ENCODE measurements around the gene ISG20. TPM values are rescaled to one million over a fixed set of nuclear protein-coding genes. Genes with fewer than 3 reads are reported as not detected.

ISG20 gene
- total RNA-seq, 1 experiment from 2014 or later = 6.4 TPM

DNA sequence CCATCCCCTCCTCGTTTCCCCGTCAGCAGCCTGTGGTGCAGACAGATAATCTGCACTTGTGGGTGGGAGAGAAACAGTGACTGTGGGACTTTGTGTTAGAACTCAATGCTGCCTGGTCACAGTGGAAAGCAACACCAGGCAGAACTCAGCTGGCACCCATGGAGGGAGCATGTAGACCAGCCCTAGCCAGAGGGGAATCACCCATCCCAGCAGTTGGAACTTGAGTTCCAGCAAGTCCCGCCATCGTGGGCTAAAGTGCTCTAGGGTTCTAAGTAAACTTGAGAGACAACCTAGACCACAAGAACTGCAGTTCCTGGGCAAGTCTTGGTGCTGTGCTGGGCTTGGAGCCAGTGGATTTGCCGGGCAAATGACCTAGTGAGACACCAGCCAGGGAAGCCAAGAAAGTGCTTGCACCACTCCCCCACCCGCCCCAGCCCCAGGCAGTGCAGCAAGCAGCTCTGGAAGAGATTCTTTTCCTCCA, 24.4 kb downstream of the ISG20 start:
- DNase-seq = no peak
- H3K4me1 ChIP-seq = no peaks in the 10 kb centered on the region
- no peaks in the 10 kb centered on the region for H3K9me3 ChIP-seq
- H3K36me3 ChIP-seq (ENCODE audit: control insufficient read depth, insufficient read depth, low read length) = no peaks in the 10 kb centered on the region
- Mint-ChIP-seq H3K27ac (ENCODE audit: unreplicated experiment) (no peak overlapping the region), H3K36me3 (ENCODE audit: insufficient read depth, unreplicated experiment) (no peaks in the 10 kb centered on the region), H3K9me3 (ENCODE audit: unreplicated experiment) (no peaks in the 10 kb centered on the region), H3K4me3 (ENCODE audit: unreplicated experiment) (no peak overlapping the region), H3K4me1 (ENCODE audit: low read depth, unreplicated experiment) (no peaks in the 10 kb centered on the region), H3K27me3 (ENCODE audit: insufficient read depth, unreplicated experiment) (peaks cover 3% of the 10 kb centered on the region)
- ChIA-PET POLR2A (interaction anchor here (0.7 kb wide), 1 partner anchor 42 kb away, joined by 3 read pairs; the partner anchor contains the start of gene AEN), CTCF (interaction anchor here (1.7 kb wide), 1 partner anchor 39 kb away, joined by 6 read pairs; no protein-coding TSS in a partner anchor)
- no peaks in the 10 kb centered on the region for H3K27me3 ChIP-seq (replicated peaks; ENCODE audit: control insufficient read depth, insufficient read depth, low read length)
- intact Hi-C loops (cut with micrococcal nuclease; ENCODE audit: unreplicated experiment) = no loop called here
- H3K4me3 ChIP-seq (ENCODE audit: low read depth, low read length) = no peak overlapping the region
- TF ChIP-seq CTCF (IDR thresholded peaks at IDR 0.05; ENCODE audit: insufficient read depth in 1 of 2, low read depth in 1 of 2, low read length in 1 of 2, severe bottlenecking in 1 of 2, unreplicated experiment in 1 of 2) = no peak
- no TSS peak for BruUV-seq (replicated peaks)

GRCh38 chr15:88664151-88664778, 25.4 kb downstream of the ISG20 start:
- Mint-ChIP-seq H3K36me3 (ENCODE audit: insufficient read depth, unreplicated experiment) (no peaks in the 10 kb centered on the region), H3K4me1 (ENCODE audit: low read depth, unreplicated experiment) (no peaks in the 10 kb centered on the region), H3K9me3 (ENCODE audit: unreplicated experiment) (no peaks in the 10 kb centered on the region), H3K27me3 (ENCODE audit: insufficient read depth, unreplicated experiment) (peaks cover 9% of the 10 kb centered on the region), H3K27ac (ENCODE audit: unreplicated experiment) (no peak overlapping the region), H3K4me3 (ENCODE audit: unreplicated experiment) (no peak overlapping the region)
- Histone ChIP-seq H3K4me1 (no peaks in the 10 kb centered on the region), H3K27me3 (replicated peaks; ENCODE audit: control insufficient read depth, insufficient read depth, low read length) (no peaks in the 10 kb centered on the region), H3K4me3 (ENCODE audit: low read depth, low read length) (no peak overlapping the region), H3K36me3 (ENCODE audit: control insufficient read depth, insufficient read depth, low read length) (no peaks in the 10 kb centered on the region), H3K9me3 (no peaks in the 10 kb centered on the region)
- DNase-seq = no peak
- ChIA-PET CTCF (interaction anchor here (1.0 to 1.7 kb wide), 2 partner anchors 25 to 40 kb away, joined by 3 to 6 read pairs; partner anchors contain the start of gene ISG20), POLR2A (no interaction called here)
- intact Hi-C loops (cut with micrococcal nuclease; ENCODE audit: unreplicated experiment) = no loop called here
- no TSS peak for BruUV-seq (replicated peaks)
- no peak for TF ChIP-seq CTCF (IDR thresholded peaks at IDR 0.05; ENCODE audit: insufficient read depth in 1 of 2, low read depth in 1 of 2, low read length in 1 of 2, severe bottlenecking in 1 of 2, unreplicated experiment in 1 of 2)

- no peaks in the 10 kb centered on the region; the same call in 1 of the 2 replicates for H3K9me3 ChIP-seq
- H3K4me3 ChIP-seq (ENCODE audit: low read depth, low read length) = no peak overlapping the region
- Mint-ChIP-seq H3K36me3 (ENCODE audit: insufficient read depth, unreplicated experiment) (no peaks in the 10 kb centered on the region), H3K27ac (ENCODE audit: unreplicated experiment) (no peak overlapping the region), H3K9me3 (ENCODE audit: unreplicated experiment) (no peaks in the 10 kb centered on the region), H3K4me1 (ENCODE audit: low read depth, unreplicated experiment) (no peaks in the 10 kb centered on the region), H3K4me3 (ENCODE audit: unreplicated experiment) (no peak overlapping the region), H3K27me3 (ENCODE audit: insufficient read depth, unreplicated experiment) (peaks cover 27% of the 10 kb centered on the region)
- no peak for TF ChIP-seq CTCF (IDR thresholded peaks at IDR 0.05; ENCODE audit: insufficient read depth in 1 of 2, low read depth in 1 of 2, low read length in 1 of 2, severe bottlenecking in 1 of 2, unreplicated experiment in 1 of 2)
- POLR2A ChIA-PET = no interaction called here
- no TSS peak for BruUV-seq (replicated peaks)
- CTCF ChIA-PET = no interaction called here
- intact Hi-C loops (cut with micrococcal nuclease; ENCODE audit: unreplicated experiment) = no loop called here
- no peaks in the 10 kb centered on the region for H3K36me3 ChIP-seq (ENCODE audit: control insufficient read depth, insufficient read depth, low read length)
- no peaks in the 10 kb centered on the region for H3K27me3 ChIP-seq (replicated peaks; ENCODE audit: control insufficient read depth, insufficient read depth, low read length)
- DNase-seq = no peak
- H3K4me1 ChIP-seq = no peaks in the 10 kb centered on the region
These were observed 35.8 kb downstream of the ISG20 start for GRCh38 chr15:88674661-88675060.
